ENCODE measurements around the gene WDR74.
A peak's percentile ranks its signal among the peaks of the same experiment; 100 is the strongest.
"Not testable (repeated sequence)": the region's sequence is repeated elsewhere in the genome, so short reads cannot be mapped to it uniquely, and the experiment has no call there.

The WDR74 gene

GRCh38 chr11:62839050-62839945 is at the start of gene WDR74:
Gene WDR74 (minus strand): TSS chr11:62839590. CDS start chr11:62839570, 20 bp downstream.
- peak; percentile 88 for DNase-seq (ENCODE audit: low read depth in 2 of 2)

DNA sequence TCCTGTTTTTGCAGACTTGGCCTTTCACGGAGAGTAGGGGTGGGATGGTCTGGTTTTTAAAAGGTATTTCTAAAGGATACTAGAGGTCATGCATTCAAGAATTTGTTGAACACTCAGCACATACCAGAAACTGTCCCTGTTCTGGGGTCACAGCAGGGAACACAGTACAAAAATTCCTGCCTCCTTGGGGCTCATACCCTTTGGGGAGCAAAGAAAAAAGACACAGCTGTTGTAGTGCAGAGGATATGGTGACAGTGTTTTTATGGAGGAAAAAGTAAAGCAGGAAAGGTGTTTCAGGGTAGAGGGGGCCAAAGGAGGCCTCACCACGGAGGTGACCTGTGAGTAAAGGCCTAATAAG is 49.7 kb upstream of the WDR74 start:
- DNase-seq (ENCODE audit: low read depth in 2 of 2): no peak

DNA sequence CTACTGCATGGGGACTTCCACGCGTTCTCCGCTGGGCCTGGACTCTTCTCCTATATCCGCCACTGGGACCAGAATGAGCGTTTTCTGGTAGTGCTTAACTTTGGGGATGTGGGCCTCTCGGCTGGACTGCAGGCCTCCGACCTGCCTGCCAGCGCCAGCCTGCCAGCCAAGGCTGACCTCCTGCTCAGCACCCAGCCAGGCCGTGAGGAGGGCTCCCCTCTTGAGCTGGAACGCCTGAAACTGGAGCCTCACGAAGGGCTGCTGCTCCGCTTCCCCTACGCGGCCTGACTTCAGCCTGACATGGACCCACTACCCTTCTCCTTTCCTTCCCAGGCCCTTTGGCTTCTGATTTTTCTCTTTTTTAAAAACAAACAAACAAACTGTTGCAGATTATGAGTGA is 49.0 kb upstream of the WDR74 start:
- DNase-seq (ENCODE audit: low read depth in 2 of 2): no peak

- no peak for DNase-seq (ENCODE audit: low read depth in 2 of 2)
Observed at GRCh38 chr11:62885137-62885750, 45.9 kb upstream of the WDR74 start.

DNA sequence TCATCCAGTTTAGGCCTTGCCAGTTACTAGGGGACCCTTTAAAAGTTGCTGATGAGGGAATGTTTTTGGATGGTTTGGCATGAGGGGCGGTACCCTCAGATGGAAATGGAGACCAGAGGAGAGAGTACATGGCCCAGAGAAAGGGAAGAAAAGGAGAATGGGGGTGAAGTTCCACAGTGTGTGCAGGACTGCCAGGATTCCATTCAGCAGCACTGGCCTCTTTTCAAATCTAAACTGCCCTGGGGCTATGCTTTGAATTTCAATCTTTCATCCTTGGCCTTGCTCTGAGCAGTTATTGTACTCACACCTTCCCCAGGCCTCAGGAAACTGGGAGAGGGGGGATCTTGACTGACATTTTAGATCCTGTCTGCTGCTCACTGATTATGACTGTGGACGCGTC is 44.3 kb upstream of the WDR74 start:
- DNase-seq (ENCODE audit: low read depth in 2 of 2): no peak

GRCh38 chr11:62882788-62883501 is 43.6 kb upstream of the WDR74 start:
- no peak for DNase-seq (ENCODE audit: low read depth in 2 of 2)

DNA sequence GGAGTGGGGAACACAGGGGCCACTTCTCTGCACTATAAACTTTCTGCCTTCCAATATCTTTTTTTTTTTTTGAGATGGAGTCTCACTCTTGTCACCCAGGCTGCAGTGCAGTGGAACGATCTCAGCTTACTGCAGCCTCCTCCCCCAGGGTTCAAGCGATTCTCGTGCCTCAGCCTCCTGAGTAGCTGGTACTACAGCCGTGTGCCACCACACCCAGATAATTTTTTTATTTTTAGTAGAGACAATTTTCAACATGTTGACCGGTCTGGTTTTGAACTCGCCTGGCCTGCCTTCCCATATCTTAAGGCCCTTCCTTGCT is 43.0 kb upstream of the WDR74 start:
- DNase-seq (ENCODE audit: low read depth in 2 of 2): no peak

- DNase-seq (ENCODE audit: low read depth in 2 of 2): peak; percentile 94 to 95
Observed at GRCh38 chr11:62881579-62882430, 42.4 kb upstream of the WDR74 start.

DNA sequence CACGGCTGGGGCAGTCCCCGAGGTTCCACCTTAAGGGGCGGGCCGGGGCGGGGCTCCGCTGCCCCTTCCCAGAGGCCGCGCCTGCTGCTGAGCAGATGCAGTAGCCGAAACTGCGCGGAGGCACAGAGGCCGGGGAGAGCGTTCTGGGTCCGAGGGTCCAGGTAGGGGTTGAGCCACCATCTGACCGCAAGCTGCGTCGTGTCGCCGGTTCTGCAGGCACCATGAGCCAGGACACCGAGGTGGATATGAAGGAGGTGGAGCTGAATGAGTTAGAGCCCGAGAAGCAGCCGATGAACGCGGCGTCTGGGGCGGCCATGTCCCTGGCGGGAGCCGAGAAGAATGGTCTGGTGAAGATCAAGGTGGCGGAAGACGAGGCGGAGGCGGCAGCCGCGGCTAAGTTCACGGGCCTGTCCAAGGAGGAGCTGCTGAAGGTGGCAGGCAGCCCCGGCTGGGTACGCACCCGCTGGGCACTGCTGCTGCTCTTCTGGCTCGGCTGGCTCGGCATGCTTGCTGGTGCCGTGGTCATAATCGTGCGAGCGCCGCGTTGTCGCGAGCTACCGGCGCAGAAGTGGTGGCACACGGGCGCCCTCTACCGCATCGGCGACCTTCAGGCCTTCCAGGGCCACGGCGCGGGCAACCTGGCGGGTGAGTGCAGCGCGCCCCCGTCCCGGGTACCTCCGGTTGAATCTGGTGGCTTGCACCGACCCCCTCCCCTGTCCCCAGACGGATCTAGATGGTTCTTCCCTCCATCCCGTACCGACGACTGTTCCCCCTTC is 41.6 kb upstream of the WDR74 start, which contains the start of gene SLC3A2:
SLC3A2 (plus strand) TSS at position 94 of the 776 bp plus-strand sequence; CDS start at position 222, 128 bp downstream.
- DNase-seq (ENCODE audit: low read depth in 2 of 2): peak; percentile 77 to 79

DNA sequence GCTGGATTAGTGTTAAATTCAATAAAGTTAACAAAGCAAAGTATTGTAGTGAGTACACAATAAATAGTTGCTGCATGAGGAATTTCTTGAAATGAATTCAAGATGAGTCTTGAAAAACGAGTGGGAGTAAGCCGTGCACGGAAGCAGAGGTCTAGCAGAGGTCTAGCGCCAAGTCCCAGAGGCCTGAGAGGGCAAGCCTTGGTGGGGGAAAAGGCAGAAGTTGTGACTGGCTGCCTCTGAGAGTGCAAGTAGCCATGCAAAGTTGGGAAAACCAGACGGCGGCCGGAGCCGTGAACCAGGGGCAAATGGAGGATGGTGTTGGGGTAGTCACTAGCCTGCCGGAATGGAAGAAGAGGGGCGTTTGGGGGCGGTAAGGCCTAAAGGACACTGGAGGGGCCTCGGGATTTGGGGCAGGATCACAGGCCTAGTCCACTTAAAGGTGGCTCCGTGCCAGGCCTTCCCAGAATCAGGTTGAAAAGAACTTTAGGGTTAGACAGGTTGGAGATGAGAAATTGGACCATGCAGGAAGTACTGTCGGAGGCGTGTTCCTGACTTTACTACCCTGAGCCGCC is 40.9 kb upstream of the WDR74 start:
- DNase-seq (ENCODE audit: low read depth in 2 of 2): peak in 1 of 2 donors; percentile 52

DNA sequence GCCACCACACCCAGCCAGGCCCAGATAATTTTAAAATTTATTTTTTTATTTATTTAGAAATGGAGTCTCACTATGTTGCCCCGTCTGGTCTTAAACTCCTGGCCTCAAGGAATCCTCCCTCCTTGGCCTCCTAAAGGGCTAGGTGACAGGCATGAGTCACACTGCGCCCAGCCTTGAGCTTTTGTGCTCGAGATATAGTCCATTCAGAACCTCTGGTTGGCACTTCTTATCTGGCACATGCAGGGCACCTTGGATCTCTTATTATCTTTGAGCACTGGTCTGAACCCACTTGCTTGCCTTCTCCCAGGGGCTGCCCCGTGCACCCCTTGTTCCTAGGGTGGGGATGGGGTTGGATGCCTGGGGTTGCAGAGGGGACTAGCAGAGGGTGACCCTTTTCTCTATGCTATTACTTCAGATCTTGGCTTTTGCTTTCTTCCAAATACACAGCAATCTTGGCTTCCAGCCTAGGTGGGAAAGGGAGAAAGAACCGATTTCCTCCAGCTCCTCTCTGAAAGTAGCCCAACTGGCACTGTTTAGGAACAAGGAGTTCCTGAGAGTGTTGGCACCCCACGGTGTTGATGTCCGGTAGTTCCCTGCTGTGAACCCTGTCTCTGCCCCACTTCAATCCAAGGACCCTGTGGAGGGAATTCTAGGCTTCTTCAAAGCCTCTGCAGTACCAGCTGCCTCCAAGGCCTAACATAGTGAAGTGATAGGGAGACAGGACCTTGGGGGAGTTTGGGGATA is 40.0 kb upstream of the WDR74 start:
- DNase-seq (ENCODE audit: low read depth in 2 of 2): no peak

DNA sequence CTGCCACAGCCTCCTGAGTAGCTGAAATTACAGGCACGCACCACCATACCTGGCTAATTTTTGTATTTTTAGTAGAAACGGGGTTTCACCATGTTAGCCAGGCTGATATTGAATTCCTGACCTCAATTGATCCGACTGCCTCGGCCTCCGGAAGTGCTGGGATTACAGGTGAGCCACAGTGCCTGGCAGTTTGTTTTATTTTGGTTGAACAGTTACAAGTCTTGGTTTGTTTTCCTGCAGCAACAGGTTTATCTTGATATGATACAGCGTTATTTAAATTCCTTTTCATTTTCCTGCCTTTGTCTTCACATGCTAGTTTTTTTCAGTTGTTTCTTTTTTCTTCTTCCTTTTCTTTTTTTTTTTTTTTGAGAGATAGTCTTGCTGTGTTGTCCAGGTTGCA is 37.3 kb upstream of the WDR74 start:
- DNase-seq (ENCODE audit: low read depth in 2 of 2): no peak

- no peak for DNase-seq (ENCODE audit: low read depth in 2 of 2)
Observed at GRCh38 chr11:62875698-62876478, 36.5 kb upstream of the WDR74 start.

DNA sequence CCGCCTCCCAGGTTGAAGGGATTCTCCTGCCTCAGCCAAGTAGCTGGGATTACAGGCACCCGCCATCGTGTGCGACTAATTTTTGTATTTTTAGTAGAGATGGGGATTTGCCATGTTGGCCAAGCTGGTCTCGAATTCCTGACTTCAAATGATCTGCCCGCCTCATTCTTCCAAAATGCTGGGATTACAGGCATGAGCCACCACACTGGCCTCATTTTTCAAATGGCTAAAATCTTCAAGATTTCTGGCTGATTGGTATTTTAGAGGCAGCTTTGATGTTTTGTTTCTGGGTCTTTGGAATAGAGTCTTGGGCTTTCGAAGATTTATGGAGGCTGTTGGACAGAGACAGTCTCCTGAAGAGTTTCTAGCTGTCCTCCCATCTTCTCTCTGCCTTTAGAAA is 35.5 kb upstream of the WDR74 start:
- no peak for DNase-seq (ENCODE audit: low read depth in 2 of 2)

DNA sequence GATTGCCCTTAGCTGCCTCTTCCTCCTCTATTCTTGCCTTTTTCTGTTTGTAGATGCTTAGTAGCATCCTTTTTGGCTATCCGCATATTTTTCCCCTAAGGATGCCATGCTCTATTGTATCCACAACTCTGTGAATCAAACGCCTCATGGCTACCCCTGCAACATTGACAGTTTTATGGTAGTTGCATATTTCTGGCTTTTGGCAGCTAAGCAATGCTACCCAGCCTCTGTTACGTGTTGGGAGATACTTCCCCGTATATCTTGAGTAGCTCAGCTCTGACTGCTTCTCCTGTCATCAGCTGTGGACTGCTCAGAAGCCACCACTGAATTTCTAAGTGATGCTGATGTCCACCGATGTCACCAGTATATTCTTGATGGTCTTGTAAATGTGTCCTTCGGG is 26.2 kb upstream of the WDR74 start:
- no peak for DNase-seq (ENCODE audit: low read depth in 2 of 2)

- DNase-seq (ENCODE audit: low read depth in 2 of 2): no peak
Observed at GRCh38 chr11:62863687-62864335, 24.4 kb upstream of the WDR74 start.

GRCh38 chr11:62861564-62862192 is 22.3 kb upstream of the WDR74 start:
- DNase-seq (ENCODE audit: low read depth in 2 of 2): not testable (repeated sequence)

Data from stimulated activated CD4-positive, alpha-beta T cell treated with anti-CD3 and anti-CD28 coated beads, Interleukin-15, amount 100 ng/mL, for 48 hours (primary cell).